HEK293T (cell line): ENCODE data around the gene POU6F2.

ENCODE experiments used
- BHLHE40 ChIP-seq: fragments of 450-650 bp; IDR thresholded peaks from 2 replicates; pipeline ENCODE4 v1.6.1; 2016; ENCODE audit warnings: mild to moderate bottlenecking, moderate library complexity, borderline replicate concordance
- CTBP1 ChIP-seq: fragments of 450-650 bp; IDR thresholded peaks from 2 replicates; pipeline ENCODE4 v1.6.1; 2016; ENCODE audit warnings: borderline replicate concordance
- ELF4 ChIP-seq: fragments of 450-650 bp; IDR thresholded peaks from 2 replicates; pipeline ENCODE4 v1.6.1; 2017; ENCODE audit warnings: antibody characterized with exemption
- FOXA1 ChIP-seq: fragments of 450-650 bp; IDR thresholded peaks from 2 replicates; pipeline ENCODE4 v1.6.1; 2016; ENCODE audit warnings: mild to moderate bottlenecking
- FOXK2 ChIP-seq: fragments of 450-650 bp; IDR thresholded peaks from 2 replicates; pipeline ENCODE4 v1.6.1; 2016; ENCODE audit warnings: mild to moderate bottlenecking
- FOXM1 ChIP-seq: fragments of 450-650 bp; IDR thresholded peaks from 2 replicates; pipeline ENCODE4 v1.6.1; 2017; ENCODE audit warnings: mild to moderate bottlenecking, borderline replicate concordance
- HDGF ChIP-seq: fragments of 450-650 bp; IDR thresholded peaks from 2 replicates; pipeline ENCODE4 v1.6.1; 2017; ENCODE audit warnings: antibody characterized with exemption, borderline replicate concordance
- LEF1 ChIP-seq: fragments of 450-650 bp; IDR thresholded peaks from 2 replicates; pipeline ENCODE4 v1.6.1; 2017; ENCODE audit warnings: mild to moderate bottlenecking, borderline replicate concordance
- NFRKB ChIP-seq: fragments of 450-650 bp; IDR thresholded peaks from 2 replicates; pipeline ENCODE4 v1.6.1; 2016; ENCODE audit warnings: mild to moderate bottlenecking, moderate library complexity
- PKNOX1 ChIP-seq: fragments of 450-650 bp; IDR thresholded peaks from 2 replicates; pipeline ENCODE4 v1.6.1; 2016
- SP1 ChIP-seq: fragments of 450-650 bp; IDR thresholded peaks from 2 replicates; pipeline ENCODE4 v1.6.1; 2017
- SUZ12 ChIP-seq: fragments of 450-650 bp; IDR thresholded peaks from 2 replicates; pipeline ENCODE4 v1.6.1; 2016; ENCODE audit warnings: mild to moderate bottlenecking
- TARDBP ChIP-seq: fragments of 450-650 bp; IDR thresholded peaks from 2 replicates; pipeline ENCODE4 v1.6.1; 2016
- ZNF384 ChIP-seq: fragments of 450-650 bp; IDR thresholded peaks from 2 replicates; pipeline ENCODE4 v1.6.1; 2016

GRCh38 chr7:39375047-39375873 lies 397.6 kb downstream of the POU6F2 start:
- TF ChIP-seq CTBP1: no peak
- no peak for TF ChIP-seq FOXA1
- TF ChIP-seq ZNF384: no peak
- no peak for TF ChIP-seq HDGF
- no peak for TF ChIP-seq BHLHE40
- no peak for TF ChIP-seq NFRKB
- TF ChIP-seq FOXM1: no peak
- TF ChIP-seq LEF1: no peak
- TF ChIP-seq TARDBP: no peak
- TF ChIP-seq FOXK2: no peak
- TF ChIP-seq SUZ12: no peak
- TF ChIP-seq SP1: no peak
- no peak for TF ChIP-seq ELF4
- TF ChIP-seq PKNOX1: no peak
